Nephron (organoid): ENCODE data around the gene CAMK1G.

Experiments used
- H3K27ac Mint-ChIP-seq, 3 experiments: 2 replicates each; pipeline ENCODE4 v1.8.0; 2020; ENCODE audit warnings: mixed read lengths in 3 of 3, mild to moderate bottlenecking in 2 of 3, moderate library complexity in 1 of 3
- H3K27me3 Mint-ChIP-seq: 2 replicates; pipeline ENCODE4 v1.8.0; 2021; ENCODE audit warnings: low read depth, mild to moderate bottlenecking, moderate library complexity, mixed read lengths
- H3K36me3 Mint-ChIP-seq: 2 replicates; pipeline ENCODE4 v1.8.0; 2020; ENCODE audit warnings: low read depth, mixed read lengths
- H3K4me1 Mint-ChIP-seq: 2 replicates; pipeline ENCODE4 v1.8.0; 2020; ENCODE audit warnings: mixed read lengths
- H3K4me3 Mint-ChIP-seq, 3 experiments: 2 replicates each; pipeline ENCODE4 v1.8.0; 2020; ENCODE audit warnings: mild to moderate bottlenecking in 3 of 3, mixed read lengths in 3 of 3, moderate library complexity in 2 of 3
- H3K9me3 Mint-ChIP-seq: 2 replicates; pipeline ENCODE4 v1.8.0; 2020; ENCODE audit warnings: mixed read lengths
- CTCF ChIP-seq, 3 experiments: fragments of 200-600 bp; sonication (generic); IDR thresholded peaks; one replicate each; pipeline ENCODE4 v1.5.0; 2021; ENCODE audit warnings: antibody characterized with exemption in 3 of 3; ENCODE audit not compliant: unreplicated experiment in 3 of 3

CAMK1G gene

DNA sequence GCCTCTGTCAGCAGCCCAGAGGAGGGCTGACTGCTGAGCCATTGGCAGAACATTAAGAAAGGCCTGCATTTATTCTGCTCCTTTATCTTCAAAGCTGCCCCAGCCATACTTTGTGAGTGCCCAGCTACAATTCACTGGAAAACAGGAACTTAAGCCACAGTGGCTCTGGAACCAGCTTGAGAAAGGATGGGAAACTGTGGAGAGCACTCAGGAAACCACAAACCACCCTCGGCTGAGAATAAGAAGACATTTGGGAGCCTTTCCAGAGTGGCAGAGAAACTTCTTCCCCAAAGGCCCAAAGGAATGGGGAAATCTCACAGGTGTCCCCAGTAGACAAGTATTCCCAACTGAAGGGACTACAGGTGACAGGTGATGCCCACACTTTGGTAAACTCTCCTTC lies 66.9 kb downstream of the CAMK1G start:
- Mint-ChIP-seq H3K36me3 (no peaks in the 10 kb centered on the region), H3K4me1 (peaks cover 76% of the 10 kb centered on the region), H3K9me3 (no peaks in the 10 kb centered on the region), H3K4me3 (no peak overlapping the region), H3K27me3 (peaks cover 4% of the 10 kb centered on the region), H3K27ac (peak overlapping the region in 1 of 3 experiments; percentile 93)
- no peak for TF ChIP-seq CTCF (IDR thresholded peaks at IDR 0.05; ENCODE audit: unreplicated experiment in 3 of 3)

GRCh38 chr1:209651138-209651587 lies 67.6 kb downstream of the CAMK1G start:
- Mint-ChIP-seq H3K4me1 (peaks cover 72% of the 10 kb centered on the region), H3K9me3 (no peaks in the 10 kb centered on the region), H3K27me3 (peaks cover 4% of the 10 kb centered on the region), H3K36me3 (no peaks in the 10 kb centered on the region), H3K27ac (peak overlapping the region in 2 of 3 experiments; percentile 23 to 47), H3K4me3 (no peak overlapping the region)
- no peak for TF ChIP-seq CTCF (IDR thresholded peaks at IDR 0.05; ENCODE audit: unreplicated experiment in 3 of 3)

DNA sequence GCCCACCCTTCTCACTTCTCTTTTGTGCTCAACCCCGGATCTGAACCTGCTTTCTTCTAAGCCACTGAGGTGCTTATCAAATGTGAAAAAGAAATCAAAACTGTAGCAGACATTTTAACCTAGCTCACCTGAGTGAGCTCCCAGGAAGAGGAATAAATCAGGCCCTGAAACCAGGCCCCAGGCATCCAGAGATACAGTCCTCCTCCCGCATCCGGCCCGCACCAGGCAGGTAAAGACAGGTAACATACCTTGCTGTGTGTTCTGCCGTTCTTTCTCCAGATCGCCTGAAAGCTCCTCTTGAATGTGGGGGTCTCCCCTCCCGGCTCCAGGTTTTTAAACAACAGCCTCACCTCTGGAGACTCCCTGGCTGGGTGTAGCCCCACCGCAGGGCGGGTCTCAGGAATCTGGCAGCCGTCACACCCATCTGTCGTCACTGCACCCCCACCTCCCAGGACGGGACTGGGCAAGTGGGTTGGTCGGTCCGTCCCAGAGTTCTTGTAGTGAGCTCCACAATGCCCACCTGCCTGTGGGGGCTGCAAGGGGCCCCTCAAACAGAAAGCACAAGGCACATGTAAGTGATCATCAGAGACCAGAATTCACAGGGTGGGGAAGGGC lies 68.7 kb downstream of the CAMK1G start, which contains the start of gene LAMB3:
LAMB3 (minus strand) TSS at position 305 of the 615 bp plus-strand sequence. CDS start 1,481 bp downstream, outside the sequence.
- Mint-ChIP-seq H3K4me1 (peaks cover 61% of the 10 kb centered on the region), H3K36me3 (no peaks in the 10 kb centered on the region), H3K9me3 (no peaks in the 10 kb centered on the region), H3K27me3 (peaks cover 4% of the 10 kb centered on the region), H3K27ac (peak within 1 kb of the TSS; percentile 60 to 90 (median 83)), H3K4me3 (no peak within 1 kb of the TSS)
- TF ChIP-seq CTCF (IDR thresholded peaks at IDR 0.05; ENCODE audit: unreplicated experiment in 3 of 3), result no peak

GRCh38 chr1:209652873-209653401 lies 69.4 kb downstream of the CAMK1G start:
- no peaks in the 10 kb centered on the region for H3K9me3 Mint-ChIP-seq
- H3K27me3 Mint-ChIP-seq, result peaks cover 4% of the 10 kb centered on the region
- peaks cover 60% of the 10 kb centered on the region for H3K4me1 Mint-ChIP-seq
- no peaks in the 10 kb centered on the region for H3K36me3 Mint-ChIP-seq
- TF ChIP-seq CTCF (IDR thresholded peaks at IDR 0.05; ENCODE audit: unreplicated experiment in 3 of 3), result no peak
- no peak overlapping the region for H3K4me3 Mint-ChIP-seq
- H3K27ac Mint-ChIP-seq, result peak overlapping the region; percentile 60 to 90 (median 83)

DNA sequence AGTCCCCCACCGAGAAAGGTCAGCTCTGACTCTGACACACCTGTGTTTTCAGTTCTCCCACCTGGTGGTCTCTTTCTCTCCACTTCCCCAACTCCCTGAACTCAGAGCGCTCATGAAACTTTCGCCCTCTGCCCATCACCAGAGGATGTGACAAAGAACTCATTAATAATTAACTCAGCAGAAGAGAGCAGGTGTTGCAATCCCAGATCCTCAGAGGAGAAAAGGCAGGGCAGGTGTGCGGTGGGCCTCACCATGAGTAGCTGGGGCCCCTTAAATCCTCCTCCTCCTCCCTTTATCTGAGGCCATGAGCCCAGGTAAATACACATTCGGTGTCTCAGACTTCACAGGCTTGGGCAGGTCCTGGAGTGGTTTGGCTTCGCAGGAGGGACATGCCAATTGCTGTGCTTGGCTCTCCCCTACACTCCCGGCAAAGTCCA lies 70.4 kb downstream of the CAMK1G start:
- no peaks in the 10 kb centered on the region for H3K9me3 Mint-ChIP-seq
- TF ChIP-seq CTCF (IDR thresholded peaks at IDR 0.05; ENCODE audit: unreplicated experiment in 3 of 3), result no peak
- peaks cover 4% of the 10 kb centered on the region for H3K27me3 Mint-ChIP-seq
- peaks cover 61% of the 10 kb centered on the region for H3K4me1 Mint-ChIP-seq
- peak overlapping the region; percentile 73 to 90 (median 83) for H3K27ac Mint-ChIP-seq
- no peak overlapping the region for H3K4me3 Mint-ChIP-seq
- H3K36me3 Mint-ChIP-seq, result no peaks in the 10 kb centered on the region
